Measurements from ENCODE around the gene TMEM232.

- TF ChIP-seq CTCF (IDR thresholded peaks at IDR 0.05), result no peak
- no peak for TF ChIP-seq POLR2AphosphoS5 (IDR thresholded peaks at IDR 0.05)
- no peak for TF ChIP-seq EP300 (IDR thresholded peaks at IDR 0.05; ENCODE audit: low read depth)
- TF ChIP-seq POLR2A (IDR thresholded peaks at IDR 0.05), result no peak
Measured at GRCh38 chr5:110770286-110770685, 43.8 kb upstream of the TMEM232 start.

All from transverse colon (tissue), 4 donors.